Common myeloid progenitor, CD34-positive (primary cell): ENCODE measurements around the gene OTUD7B.

Experiments
- CTCF ChIA-PET: fragments of 350-600 bp; sonication (Branson Sonifier 250); formaldehyde crosslinking; loops from one replicate; lab custom pipeline; 2021; ENCODE audit warnings: antibody characterized with exemption; lab: Charles Lee
- POLR2A ChIA-PET: fragments of 350-600 bp; sonication (Branson Sonifier 250); formaldehyde crosslinking; loops from one replicate; lab custom pipeline; 2021; ENCODE audit warnings: antibody characterized with exemption; lab: Charles Lee
- DNase-seq, 3 donors: peaks; one replicate each; pipeline versions ENCODE4 v3.0.0 to v3.0.0-alpha.2; 2013
- H3K27ac ChIP-seq, 2 experiments: 1 replicate in 1 of 2; 2 replicates in 1 of 2; pipeline ENCODE4 v1.7.0; 2013; ENCODE audit warnings: inconsistent platforms in 2 of 2, low read length in 2 of 2, mild to moderate bottlenecking in 2 of 2, low read depth in 1 of 2, moderate library complexity in 1 of 2; ENCODE audit not compliant: severe bottlenecking in 2 of 2, insufficient read depth in 1 of 2, poor library complexity in 1 of 2
- H3K27me3 ChIP-seq, 5 experiments: replicated peaks in 2 of 5; 1 replicate in 3 of 5; 2 replicates in 2 of 5; pipeline versions ENCODE4 v1.6.1 to v1.7.0; 2013; ENCODE audit warnings: low read length in 4 of 5, mild to moderate bottlenecking in 2 of 5, moderate library complexity in 2 of 5, inconsistent platforms in 1 of 5; ENCODE audit not compliant: insufficient read depth in 5 of 5, control insufficient read depth in 4 of 5
- H3K36me3 ChIP-seq, 4 experiments: 1 replicate in 2 of 4; 2 replicates in 2 of 4; pipeline versions ENCODE4 v1.6.1 to v1.7.0; 2013; ENCODE audit warnings: low read length in 3 of 4, control low read depth in 1 of 4, mild to moderate bottlenecking in 1 of 4; ENCODE audit not compliant: control insufficient read depth in 4 of 4, insufficient read depth in 4 of 4
- H3K4me1 ChIP-seq, 4 experiments: 1 replicate in 3 of 4; 2 replicates in 1 of 4; pipeline versions ENCODE4 v1.6.1 to v1.7.1; 2013; ENCODE audit warnings: low read length in 3 of 4, mild to moderate bottlenecking in 3 of 4, control low read depth in 1 of 4, inconsistent platforms in 1 of 4, moderate library complexity in 1 of 4; ENCODE audit not compliant: control insufficient read depth in 4 of 4, insufficient read depth in 4 of 4; ENCODE audit errors: control extremely low read depth in 1 of 4
- H3K4me3 ChIP-seq, 7 experiments: 1 replicate in 4 of 7; 2 replicates in 3 of 7; pipeline versions ENCODE4 v1.5.1 to v1.7.0; 2013; ENCODE audit warnings: mild to moderate bottlenecking in 7 of 7, low read length in 6 of 7, moderate library complexity in 6 of 7, inconsistent platforms in 2 of 7, low read depth in 2 of 7, control low read depth in 1 of 7; ENCODE audit not compliant: insufficient read depth in 4 of 7, control insufficient read depth in 1 of 7; ENCODE audit errors: extremely low read depth in 1 of 7
- H3K9me3 ChIP-seq, 5 experiments: 1 replicate in 4 of 5; 2 replicates in 1 of 5; pipeline versions ENCODE4 v1.6.1 to v1.7.1; 2013; ENCODE audit warnings: low read length in 4 of 5, mild to moderate bottlenecking in 2 of 5, inconsistent platforms in 1 of 5, low read depth in 1 of 5, moderate library complexity in 1 of 5; ENCODE audit not compliant: control insufficient read depth in 4 of 5, insufficient read depth in 2 of 5; ENCODE audit errors: control extremely low read depth in 1 of 5
- WGBS: methylation state at CpG from one replicate; pipeline ENCODE4 v1.1.5; 2013; ENCODE audit not compliant: insufficient coverage; 5-methylcytosine and 5-hydroxymethylcytosine counted together

Gene OTUD7B

DNA sequence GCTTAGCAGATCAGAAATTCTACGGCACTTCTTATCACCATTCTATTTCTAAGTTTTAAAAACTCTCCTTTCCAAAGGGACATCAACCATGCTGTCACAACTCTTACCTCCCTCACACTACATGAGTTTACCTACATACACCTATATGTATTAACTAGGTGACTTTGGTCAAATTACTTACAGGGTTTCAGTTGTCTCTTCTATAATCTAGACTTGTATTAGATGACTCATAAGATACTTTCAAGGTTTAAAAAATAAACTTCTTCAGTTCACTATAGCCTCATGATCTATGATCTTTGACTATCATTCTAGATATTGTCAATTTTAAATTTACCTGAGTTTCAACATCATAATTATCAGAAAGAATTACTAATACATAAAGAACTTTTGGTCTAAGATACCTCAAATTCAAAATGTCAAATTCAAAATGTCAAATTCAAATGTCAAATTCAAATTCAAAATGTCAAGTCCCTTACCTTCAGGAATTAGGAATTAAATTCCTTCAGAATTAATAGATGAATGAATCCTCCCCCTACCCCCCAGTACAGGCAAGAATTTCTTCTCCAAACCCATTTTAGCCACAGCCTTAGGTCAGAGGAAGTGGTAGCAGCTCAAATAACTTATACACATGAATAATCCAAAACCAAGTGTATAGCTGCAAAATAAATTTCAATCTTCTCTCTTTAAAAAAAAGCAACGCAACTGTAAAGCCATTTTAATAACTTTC is 31.1 kb downstream of the OTUD7B start:
- POLR2A ChIA-PET: interaction anchor here (0.6 kb wide), 1 partner anchor 512 kb away, joined by 3 read pairs; no protein-coding TSS in a partner anchor
- CTCF ChIA-PET: interaction anchor here (1.3 kb wide), 1 partner anchor 17 kb away, joined by 4 read pairs; no protein-coding TSS in a partner anchor

DNA sequence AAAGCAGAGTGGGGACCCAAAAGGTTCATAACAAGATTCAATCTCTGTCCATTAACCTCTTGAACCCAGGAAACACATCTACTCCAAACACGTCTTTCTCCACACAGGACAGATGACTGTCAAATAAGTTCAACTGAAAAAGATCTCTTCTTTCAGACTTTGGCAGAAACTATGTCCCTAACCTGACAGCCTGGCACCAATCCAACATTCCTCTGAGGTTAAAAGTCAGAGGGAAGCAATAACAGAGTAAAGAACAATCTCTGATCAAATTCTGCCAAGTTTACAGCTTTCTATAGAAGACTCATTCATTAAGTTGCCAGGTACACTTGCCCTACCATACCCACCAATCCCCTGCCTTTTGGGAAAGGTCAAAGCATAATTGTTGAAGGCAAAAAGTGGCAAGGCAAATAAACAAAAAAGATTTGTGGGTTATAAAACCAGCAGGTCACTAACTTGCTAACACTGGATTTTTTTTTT is 31.9 kb downstream of the OTUD7B start:
- ChIA-PET CTCF (interaction anchor here (0.8 to 1.3 kb wide), 2 partner anchors 14 to 16 kb away, joined by 3 to 4 read pairs; no protein-coding TSS in a partner anchor), POLR2A (no interaction called here)
- no peak for DNase-seq
- Histone ChIP-seq H3K27ac (no peak overlapping the region), H3K4me1 (no peaks in the 10 kb centered on the region), H3K9me3 (no peaks in the 10 kb centered on the region), H3K36me3 (no peaks in the 10 kb centered on the region), H3K27me3 (peaks cover 0 to 3% (median 0%) of the 10 kb centered on the region in 5 experiments), H3K4me3 (no peak overlapping the region)
- WGBS: 83% methylated on average over 1 of the region's 1 CpG

More for the DNA sequence above, 31.1 kb downstream of the OTUD7B start:
- H3K27ac ChIP-seq: no peak overlapping the region
- H3K27me3 ChIP-seq: peaks cover under 1 to 6% (median 2%) of the 10 kb centered on the region in 5 experiments
- 89% methylated on average over 1 of the region's 2 CpGs for WGBS
- no peak for DNase-seq
- H3K4me1 ChIP-seq: no peaks in the 10 kb centered on the region
- no peak overlapping the region for H3K4me3 ChIP-seq
- no peaks in the 10 kb centered on the region for H3K9me3 ChIP-seq
- H3K36me3 ChIP-seq: no peaks in the 10 kb centered on the region

DNA sequence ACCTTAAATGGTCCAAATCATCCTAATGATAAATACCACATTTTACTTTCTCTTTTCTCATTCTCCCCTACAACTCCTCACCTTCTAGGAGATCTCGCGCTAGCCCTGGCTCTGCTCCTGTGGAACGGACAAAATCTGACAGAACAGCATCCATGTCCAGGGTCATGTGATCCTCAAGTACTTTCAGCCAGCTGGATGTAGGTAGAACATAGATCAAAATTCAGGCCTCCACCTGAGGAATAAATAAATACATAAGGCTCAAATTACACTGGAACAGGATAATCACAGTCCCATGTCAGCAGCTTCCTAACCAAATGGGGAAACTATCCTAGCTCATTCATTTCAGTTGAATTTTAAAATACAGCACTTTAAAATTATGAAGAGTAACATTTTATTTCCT is 33.2 kb downstream of the OTUD7B start:
- no peak overlapping the region for H3K27ac ChIP-seq
- 97% methylated on average over 3 of the region's 3 CpGs for WGBS
- CTCF ChIA-PET: interaction anchor here (1.0 kb wide), 2 partner anchors 10 to 13 kb away, joined by 3 read pairs; no protein-coding TSS in a partner anchor

DNA sequence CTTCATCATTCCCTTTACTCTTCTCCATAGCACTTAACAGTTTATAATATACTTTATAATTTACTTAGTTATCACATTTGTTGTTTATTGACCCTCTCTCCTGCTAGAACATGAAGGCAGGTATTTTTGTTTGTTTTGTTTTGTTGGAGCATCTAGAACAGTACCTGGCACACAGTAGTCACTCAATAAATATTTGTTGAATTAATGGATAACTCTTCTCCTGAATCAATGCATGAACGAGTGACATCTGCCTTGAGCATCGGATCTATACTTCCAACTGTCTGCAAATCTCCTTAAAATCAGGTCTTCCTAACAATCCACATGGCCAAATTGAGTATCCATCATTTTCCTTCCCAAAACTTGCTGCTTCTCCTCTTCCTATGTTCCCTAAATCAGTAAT is 38.0 kb downstream of the OTUD7B start:
- H3K27ac ChIP-seq: no peak overlapping the region
- H3K4me3 ChIP-seq: no peak overlapping the region
- H3K4me1 ChIP-seq: no peaks in the 10 kb centered on the region
- ChIA-PET POLR2A (no interaction called here), CTCF (interaction anchor here (1.4 to 1.5 kb wide), 2 partner anchors 10 to 14 kb away, joined by 3 to 4 read pairs; no protein-coding TSS in a partner anchor)
- peaks cover 0 to 2% (median 0%) of the 10 kb centered on the region in 4 experiments for H3K36me3 ChIP-seq
- DNase-seq: no peak
- 88% methylated on average over 2 of the region's 2 CpGs for WGBS
- H3K27me3 ChIP-seq: peaks cover 0 to 2% (median 0%) of the 10 kb centered on the region in 5 experiments
- H3K9me3 ChIP-seq: no peaks in the 10 kb centered on the region

More for the DNA sequence above, 33.2 kb downstream of the OTUD7B start:
- H3K4me1 ChIP-seq: no peaks in the 10 kb centered on the region
- H3K27me3 ChIP-seq: peaks cover 0 to 3% (median 0%) of the 10 kb centered on the region in 5 experiments
- H3K4me3 ChIP-seq: no peak overlapping the region
- DNase-seq: no peak
- H3K9me3 ChIP-seq: no peaks in the 10 kb centered on the region
- no peaks in the 10 kb centered on the region for H3K36me3 ChIP-seq
- POLR2A ChIA-PET: no interaction called here

DNA sequence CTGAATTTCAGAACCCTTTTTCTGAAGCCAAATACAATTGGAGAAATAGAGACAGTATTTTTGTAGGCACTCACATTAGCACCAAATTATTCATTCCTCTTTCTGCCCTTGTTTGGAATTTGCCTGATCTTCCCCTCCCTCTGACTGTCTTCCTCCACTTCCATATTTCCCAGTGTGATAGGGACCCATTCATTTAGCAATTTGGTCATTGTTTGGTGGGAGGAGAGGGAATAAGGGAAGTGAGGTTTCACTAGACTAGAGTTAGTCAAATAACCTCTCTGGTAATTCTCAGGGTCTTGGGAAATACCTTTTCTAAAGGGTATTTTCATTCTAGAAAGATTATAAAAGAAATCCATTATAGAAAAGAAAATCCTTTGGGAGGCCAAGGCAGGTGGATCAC is 42.9 kb downstream of the OTUD7B start:
- Histone ChIP-seq H3K4me3 (no peak overlapping the region), H3K27me3 (peaks cover 0 to 2% (median 0%) of the 10 kb centered on the region in 5 experiments), H3K4me1 (no peaks in the 10 kb centered on the region), H3K36me3 (peaks cover 0 to 4% (median 0%) of the 10 kb centered on the region in 4 experiments), H3K9me3 (no peaks in the 10 kb centered on the region), H3K27ac (no peak overlapping the region)
- ChIA-PET POLR2A (no interaction called here), CTCF (interaction anchor here (1.3 kb wide), 1 partner anchor 220 kb away, joined by 6 read pairs; no protein-coding TSS in a partner anchor)
- no peak for DNase-seq

DNA sequence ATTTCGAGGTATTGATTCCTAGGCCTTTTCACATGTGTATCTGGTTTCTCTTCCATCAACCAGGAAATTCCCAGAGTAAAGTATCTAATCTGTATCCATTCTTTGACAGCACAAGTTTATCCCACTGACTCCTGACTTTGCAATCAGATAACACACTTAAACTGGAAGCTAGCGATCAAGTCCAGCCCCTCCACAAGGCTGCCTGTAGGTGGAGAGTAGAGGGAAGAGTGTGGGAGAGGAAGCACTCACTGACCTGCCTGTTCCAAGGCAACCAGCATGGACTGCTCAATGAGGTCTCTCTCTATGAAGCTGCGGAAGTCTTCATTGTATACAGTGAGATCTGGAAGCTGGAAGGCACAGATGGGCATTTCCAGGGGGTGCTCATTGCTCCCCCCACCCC is 43.5 kb downstream of the OTUD7B start:
- peaks cover 0 to 4% (median 0%) of the 10 kb centered on the region in 4 experiments for H3K36me3 ChIP-seq
- ChIA-PET CTCF (interaction anchor here (1.3 kb wide), 1 partner anchor 220 kb away, joined by 6 read pairs; no protein-coding TSS in a partner anchor), POLR2A (no interaction called here)

DNA sequence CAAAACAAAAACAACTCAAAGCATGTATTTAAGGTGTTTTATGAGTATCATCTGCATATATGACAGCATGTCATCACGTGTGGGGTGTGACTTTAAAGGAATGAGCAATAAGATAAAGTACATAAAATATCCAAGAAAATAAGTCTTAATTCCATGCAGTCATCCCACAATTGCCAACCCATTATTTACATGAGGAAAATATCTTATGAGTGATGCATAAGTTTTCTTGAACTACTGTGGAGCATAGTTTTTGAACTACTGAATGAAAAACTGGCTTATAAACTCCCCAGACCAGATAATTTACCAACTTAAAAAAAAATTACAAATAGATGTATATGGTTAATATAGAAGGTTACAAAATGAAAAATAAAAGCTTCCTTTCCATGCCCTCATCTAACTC is 44.1 kb downstream of the OTUD7B start:
- Histone ChIP-seq H3K36me3 (peaks cover 0 to 4% (median 0%) of the 10 kb centered on the region in 4 experiments), H3K9me3 (no peaks in the 10 kb centered on the region), H3K27ac (no peak overlapping the region), H3K27me3 (no peaks in the 10 kb centered on the region), H3K4me1 (peaks cover 0 to 4% (median 0%) of the 10 kb centered on the region in 4 experiments), H3K4me3 (no peak overlapping the region)
- WGBS: no CpG with 5 or more reads among the region's 1 CpG
- ChIA-PET POLR2A (no interaction called here), CTCF (interaction anchor here (1.3 kb wide), 1 partner anchor 221 kb away, joined by 6 read pairs; no protein-coding TSS in a partner anchor)
- DNase-seq: no peak

More for the DNA sequence above, 43.5 kb downstream of the OTUD7B start:
- Histone ChIP-seq H3K4me1 (peaks cover 0 to 3% (median 0%) of the 10 kb centered on the region in 4 experiments), H3K9me3 (no peaks in the 10 kb centered on the region), H3K27me3 (peaks cover 0 to 2% (median 0%) of the 10 kb centered on the region in 5 experiments), H3K27ac (no peak overlapping the region), H3K4me3 (no peak overlapping the region)
- 89% methylated on average over 1 of the region's 3 CpGs for WGBS
- no peak for DNase-seq
